ENCODE data around the gene TTLL8. TPM values are rescaled to one million over a fixed set of nuclear protein-coding genes. Genes with fewer than 3 reads are reported as not detected.
"Not testable (repeated sequence)": the region's sequence is repeated elsewhere in the genome, so short reads cannot be mapped to it uniquely, and the experiment has no call there.

TTLL8 gene
- total RNA-seq, 2 donors from 2014 or later: 0.20 TPM; not detected in 1

DNA sequence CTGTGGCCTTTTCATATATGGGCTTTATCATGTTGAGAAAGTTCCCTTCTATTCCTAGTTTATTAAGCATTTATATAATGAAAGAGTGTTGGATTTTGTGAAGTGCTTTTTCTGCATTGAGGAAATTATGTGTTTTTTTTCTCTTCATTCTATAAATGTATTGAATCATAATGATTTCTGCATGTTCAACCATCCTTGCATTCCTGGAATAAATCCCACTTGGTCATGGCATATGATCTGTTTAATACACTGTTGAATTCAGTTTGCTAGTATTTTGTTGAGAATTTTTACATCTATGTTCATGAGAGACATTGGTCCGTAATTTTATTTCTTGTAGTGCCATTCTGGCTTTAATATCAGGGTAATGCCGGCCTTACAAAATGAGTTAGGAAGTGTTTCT, 71.8 kb downstream of the TTLL8 start:
- H3K36me3 Mint-ChIP-seq (ENCODE audit: low read depth): no peaks in the 10 kb centered on the region
- H3K27me3 ChIP-seq (ENCODE audit: control insufficient read depth, insufficient read depth, low read length, poor library complexity, severe bottlenecking): peaks cover 47% of the 10 kb centered on the region
- H3K27ac Mint-ChIP-seq: no peak overlapping the region
- peaks cover 61% of the 10 kb centered on the region for H3K27me3 Mint-ChIP-seq (ENCODE audit: insufficient read depth)
- H3K9ac ChIP-seq (ENCODE audit: extremely low read depth, low read length, poor library complexity, severe bottlenecking): no peak overlapping the region
- no peak overlapping the region for H3K27ac ChIP-seq (ENCODE audit: low read depth, low read length)
- 87 to 88% methylated on average over 1 to 2 of the region's 2 CpGs for WGBS, 2 experiments (ENCODE audit: insufficient coverage in 1 of 2, insufficient read length in 1 of 2)
- no peak overlapping the region for H3K4me3 ChIP-seq (ENCODE audit: low read length)
- no peaks in the 10 kb centered on the region for H3K4me1 ChIP-seq (ENCODE audit: control insufficient read depth, insufficient read depth, low read length)
- TF ChIP-seq, protein P1, sequence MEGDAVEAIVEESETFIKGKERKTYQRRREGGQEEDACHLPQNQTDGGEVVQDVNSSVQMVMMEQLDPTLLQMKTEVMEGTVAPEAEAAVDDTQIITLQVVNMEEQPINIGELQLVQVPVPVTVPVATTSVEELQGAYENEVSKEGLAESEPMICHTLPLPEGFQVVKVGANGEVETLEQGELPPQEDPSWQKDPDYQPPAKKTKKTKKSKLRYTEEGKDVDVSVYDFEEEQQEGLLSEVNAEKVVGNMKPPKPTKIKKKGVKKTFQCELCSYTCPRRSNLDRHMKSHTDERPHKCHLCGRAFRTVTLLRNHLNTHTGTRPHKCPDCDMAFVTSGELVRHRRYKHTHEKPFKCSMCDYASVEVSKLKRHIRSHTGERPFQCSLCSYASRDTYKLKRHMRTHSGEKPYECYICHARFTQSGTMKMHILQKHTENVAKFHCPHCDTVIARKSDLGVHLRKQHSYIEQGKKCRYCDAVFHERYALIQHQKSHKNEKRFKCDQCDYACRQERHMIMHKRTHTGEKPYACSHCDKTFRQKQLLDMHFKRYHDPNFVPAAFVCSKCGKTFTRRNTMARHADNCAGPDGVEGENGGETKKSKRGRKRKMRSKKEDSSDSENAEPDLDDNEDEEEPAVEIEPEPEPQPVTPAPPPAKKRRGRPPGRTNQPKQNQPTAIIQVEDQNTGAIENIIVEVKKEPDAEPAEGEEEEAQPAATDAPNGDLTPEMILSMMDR (conservative IDR thresholded peaks at IDR 0.05): no peak
- no peak for DNase-seq
- H3K9me3 ChIP-seq (ENCODE audit: control insufficient read depth, low read length): peaks cover 28% of the 10 kb centered on the region
- no peaks in the 10 kb centered on the region for H3K4me1 Mint-ChIP-seq
- no peak overlapping the region for H3K4me3 Mint-ChIP-seq
- H3K36me3 ChIP-seq (ENCODE audit: control insufficient read depth, insufficient read depth, low read length): no peaks in the 10 kb centered on the region
- peaks cover 46% of the 10 kb centered on the region for H3K9me3 Mint-ChIP-seq

DNA sequence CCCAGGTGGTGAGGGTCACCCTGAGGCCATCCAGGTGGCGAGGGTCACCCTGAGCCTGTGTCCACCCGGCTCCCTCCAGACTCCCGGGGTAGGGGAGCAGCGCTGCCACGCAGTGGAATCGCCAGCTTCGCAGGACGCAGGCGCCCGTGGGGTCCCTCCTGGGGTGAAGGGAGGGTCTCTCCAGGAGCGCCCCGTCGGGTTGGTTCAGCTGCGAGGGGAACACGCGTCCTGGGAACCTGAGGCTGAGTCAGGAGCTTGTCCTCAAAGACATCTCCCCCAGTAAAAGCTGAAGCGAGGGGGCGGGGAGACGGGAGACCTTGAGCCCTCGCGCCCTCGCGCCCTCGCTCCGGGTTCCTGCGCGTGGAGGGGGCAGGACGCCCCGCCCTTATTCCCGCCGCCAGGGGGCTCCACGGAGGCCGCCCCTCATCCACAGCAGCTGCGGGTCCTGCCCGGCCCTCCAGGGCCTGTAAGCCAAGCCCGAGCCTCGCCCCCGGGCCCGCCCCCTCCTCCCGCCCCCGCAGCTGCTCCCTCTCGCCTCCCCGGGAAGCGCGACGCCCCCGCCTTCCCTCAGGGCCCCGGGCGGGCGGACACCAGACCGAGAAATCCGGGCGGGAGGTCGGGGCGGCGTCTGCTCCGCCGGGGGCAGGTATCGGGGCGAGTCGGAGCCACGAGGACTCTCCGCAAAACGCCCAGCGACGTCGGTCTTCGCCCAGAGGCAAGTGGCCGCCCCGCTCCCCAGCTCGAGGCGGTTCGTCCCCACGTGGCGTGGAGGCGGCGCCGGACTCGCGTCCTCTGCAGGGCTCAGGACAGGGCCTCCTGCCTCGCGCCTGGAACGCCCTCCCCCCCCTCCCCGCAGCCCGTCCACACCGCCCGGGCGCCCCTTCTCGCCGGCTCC, 74.7 kb downstream of the TTLL8 start:
- no peak overlapping the region for H3K27ac Mint-ChIP-seq
- H3K27me3 ChIP-seq (ENCODE audit: control insufficient read depth, insufficient read depth, low read length, poor library complexity, severe bottlenecking): peaks cover 47% of the 10 kb centered on the region
- no peaks in the 10 kb centered on the region for H3K4me1 Mint-ChIP-seq
- H3K36me3 Mint-ChIP-seq (ENCODE audit: low read depth): no peaks in the 10 kb centered on the region
- TF ChIP-seq, protein P1 (conservative IDR thresholded peaks at IDR 0.05): peak; percentile 87
- H3K9me3 Mint-ChIP-seq: peaks cover 28% of the 10 kb centered on the region
- no peak overlapping the region for H3K27ac ChIP-seq (ENCODE audit: low read depth, low read length)
- no peaks in the 10 kb centered on the region for H3K4me1 ChIP-seq (ENCODE audit: control insufficient read depth, insufficient read depth, low read length)
- peaks cover 59% of the 10 kb centered on the region for H3K27me3 Mint-ChIP-seq (ENCODE audit: insufficient read depth)
- H3K9ac ChIP-seq (ENCODE audit: extremely low read depth, low read length, poor library complexity, severe bottlenecking): no peak overlapping the region
- H3K9me3 ChIP-seq (ENCODE audit: control insufficient read depth, low read length): peaks cover 13% of the 10 kb centered on the region
- no peak overlapping the region for H3K4me3 ChIP-seq (ENCODE audit: low read length)
- WGBS, 2 experiments (ENCODE audit: insufficient coverage in 1 of 2, insufficient read length in 1 of 2): 28% methylated on average over 28 to 85 of the region's 90 CpGs
- H3K4me3 Mint-ChIP-seq: no peak overlapping the region
- H3K36me3 ChIP-seq (ENCODE audit: control insufficient read depth, insufficient read depth, low read length): no peaks in the 10 kb centered on the region
- peak; percentile 84 for DNase-seq

DNA sequence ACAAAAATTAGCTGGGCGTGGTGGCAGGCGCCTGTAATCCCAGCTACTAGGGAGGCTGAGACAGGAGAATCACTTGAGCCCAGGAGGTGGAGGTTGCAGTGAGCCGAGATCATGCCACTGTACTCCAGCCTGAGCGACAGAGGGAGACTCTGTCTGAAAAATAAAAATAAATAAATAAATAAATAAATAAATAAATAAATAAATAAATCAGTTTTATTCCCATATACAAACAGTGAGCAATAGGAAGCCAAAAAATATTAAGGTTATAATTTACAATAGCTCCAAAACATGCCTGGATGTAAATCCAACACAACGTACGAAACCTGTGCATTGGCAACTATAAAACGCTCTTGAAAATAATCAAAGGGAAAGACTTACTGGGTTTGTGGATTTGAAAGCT, 76.3 kb downstream of the TTLL8 start:
- Mint-ChIP-seq H3K27me3 (ENCODE audit: insufficient read depth) (peaks cover 55% of the 10 kb centered on the region), H3K9me3 (peaks cover 18% of the 10 kb centered on the region)
- peaks cover 47% of the 10 kb centered on the region for H3K27me3 ChIP-seq (ENCODE audit: control insufficient read depth, insufficient read depth, low read length, poor library complexity, severe bottlenecking)

More for the DNA sequence above, 76.3 kb downstream of the TTLL8 start:
- not testable (repeated sequence) for H3K27ac ChIP-seq (ENCODE audit: low read depth, low read length); H3K27ac Mint-ChIP-seq; H3K9ac ChIP-seq (ENCODE audit: extremely low read depth, low read length, poor library complexity, severe bottlenecking); H3K36me3 ChIP-seq (ENCODE audit: control insufficient read depth, insufficient read depth, low read length); H3K4me3 Mint-ChIP-seq; H3K4me1 ChIP-seq (ENCODE audit: control insufficient read depth, insufficient read depth, low read length); H3K36me3 Mint-ChIP-seq (ENCODE audit: low read depth); H3K4me1 Mint-ChIP-seq; DNase-seq; H3K4me3 ChIP-seq (ENCODE audit: low read length)
- 94 to 98% methylated on average over 5 of the region's 7 CpGs for WGBS, 2 experiments (ENCODE audit: insufficient coverage in 1 of 2, insufficient read length in 1 of 2)
- H3K9me3 ChIP-seq (ENCODE audit: control insufficient read depth, low read length): peaks cover 10% of the 10 kb centered on the region

Data from endodermal cell (in vitro differentiated cells).